Measurements from ENCODE around the gene AGRN. TPM values are rescaled to one million over a fixed set of nuclear protein-coding genes. Genes with fewer than 3 reads are reported as not detected.

Gene AGRN
- total RNA-seq, 5 donors from 2014 or later (not counting 1 experiment from before 2014, with no cell fraction given), result 6.0 to 16.3 (median 9.9) TPM

DNA sequence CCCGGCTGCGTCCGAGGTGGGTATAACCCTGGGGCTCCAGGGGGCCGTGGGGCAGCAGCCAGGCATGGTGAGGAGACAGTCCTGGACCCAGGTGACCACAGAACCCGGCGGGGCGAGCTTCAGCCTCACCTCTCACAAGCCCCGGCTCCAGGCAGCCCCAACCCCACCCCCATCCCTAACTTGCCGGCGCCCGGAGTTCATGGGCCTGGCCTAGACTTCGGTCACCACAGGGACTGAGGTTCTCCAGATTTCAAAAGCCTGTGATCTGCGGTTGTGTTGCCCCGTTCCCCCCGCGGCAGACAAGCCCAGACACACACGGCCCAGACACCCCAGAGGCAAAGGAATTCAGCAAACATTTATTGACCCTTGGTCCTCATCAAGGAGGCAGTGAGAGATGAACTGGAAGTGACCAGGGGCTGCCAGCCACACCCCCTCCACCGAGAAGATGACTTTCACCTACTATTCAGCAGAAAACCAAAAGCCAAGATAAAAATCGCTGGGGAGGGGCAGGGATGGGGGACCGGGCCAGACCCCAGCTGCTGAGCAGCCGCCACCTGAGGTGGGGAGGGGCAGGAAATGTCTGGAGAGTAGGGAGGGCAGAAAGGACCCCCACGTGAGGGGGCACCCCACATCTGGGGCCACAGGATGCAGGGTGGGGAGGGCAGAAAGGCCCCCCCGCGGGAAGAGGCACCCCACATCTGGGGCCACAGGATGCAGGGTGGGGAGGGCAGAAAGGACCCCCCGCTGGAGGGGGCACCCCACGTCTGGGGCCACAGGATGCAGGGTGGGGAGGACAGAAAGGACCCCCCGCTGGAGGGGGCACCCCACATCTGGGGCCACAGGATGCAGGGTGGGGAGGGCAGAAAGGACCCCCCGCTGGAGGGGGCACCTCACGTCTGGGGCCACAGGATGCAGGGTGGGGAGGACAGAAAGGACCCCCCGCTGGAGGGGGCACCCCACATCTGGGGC is 24.0 kb upstream of the AGRN start:
- CTCF ChIA-PET, result no interaction called here
- POLR2A ChIA-PET, result no interaction called here
- no peaks in the 10 kb centered on the region for H3K36me3 ChIP-seq (ENCODE audit: control insufficient read depth in 2 of 2, extremely low read depth in 1 of 2, insufficient read depth in 1 of 2, low read length in 1 of 2)
- DNase-seq (no peak), ATAC-seq (replicated peaks in 1 of 4) (no peak)
- H3K27me3 ChIP-seq (replicated peaks in 1 of 2; ENCODE audit: control insufficient read depth in 2 of 2, extremely low read depth in 1 of 2, insufficient read depth in 2 of 2, low read length in 1 of 2), result peaks cover 0 to 83% of the 10 kb centered on the region in 2 experiments
- H3K4me1 ChIP-seq (ENCODE audit: control insufficient read depth in 1 of 2, extremely low read depth in 1 of 2, insufficient read depth in 2 of 2, low read length in 2 of 2), result peaks cover 6 to 42% of the 10 kb centered on the region in 2 experiments
- H3K4me3 ChIP-seq (ENCODE audit: control insufficient read depth in 1 of 2, extremely low read depth in 1 of 2, low read length in 1 of 2), result no peak overlapping the region
- Mint-ChIP-seq H3K9me3 (peaks cover 0 to 7% (median 0%) of the 10 kb centered on the region in 3 donors), H3K27ac (peak overlapping the region in 1 of 2 donors; percentile 52), H3K4me3 (peak overlapping the region in 1 of 3 donors; percentile 40), H3K27me3 (peaks cover 0 to 41% of the 10 kb centered on the region in 2 donors), H3K4me1 (peaks cover 6 to 21% (median 12%) of the 10 kb centered on the region in 3 donors), H3K36me3 (no peaks in the 10 kb centered on the region)
- H3K27ac ChIP-seq (ENCODE audit: low read length), result no peak overlapping the region
- 17% methylated on average over 12 of the region's 30 CpGs for WGBS (ENCODE audit: insufficient coverage)
- no peaks in the 10 kb centered on the region for H3K9me3 ChIP-seq

DNA sequence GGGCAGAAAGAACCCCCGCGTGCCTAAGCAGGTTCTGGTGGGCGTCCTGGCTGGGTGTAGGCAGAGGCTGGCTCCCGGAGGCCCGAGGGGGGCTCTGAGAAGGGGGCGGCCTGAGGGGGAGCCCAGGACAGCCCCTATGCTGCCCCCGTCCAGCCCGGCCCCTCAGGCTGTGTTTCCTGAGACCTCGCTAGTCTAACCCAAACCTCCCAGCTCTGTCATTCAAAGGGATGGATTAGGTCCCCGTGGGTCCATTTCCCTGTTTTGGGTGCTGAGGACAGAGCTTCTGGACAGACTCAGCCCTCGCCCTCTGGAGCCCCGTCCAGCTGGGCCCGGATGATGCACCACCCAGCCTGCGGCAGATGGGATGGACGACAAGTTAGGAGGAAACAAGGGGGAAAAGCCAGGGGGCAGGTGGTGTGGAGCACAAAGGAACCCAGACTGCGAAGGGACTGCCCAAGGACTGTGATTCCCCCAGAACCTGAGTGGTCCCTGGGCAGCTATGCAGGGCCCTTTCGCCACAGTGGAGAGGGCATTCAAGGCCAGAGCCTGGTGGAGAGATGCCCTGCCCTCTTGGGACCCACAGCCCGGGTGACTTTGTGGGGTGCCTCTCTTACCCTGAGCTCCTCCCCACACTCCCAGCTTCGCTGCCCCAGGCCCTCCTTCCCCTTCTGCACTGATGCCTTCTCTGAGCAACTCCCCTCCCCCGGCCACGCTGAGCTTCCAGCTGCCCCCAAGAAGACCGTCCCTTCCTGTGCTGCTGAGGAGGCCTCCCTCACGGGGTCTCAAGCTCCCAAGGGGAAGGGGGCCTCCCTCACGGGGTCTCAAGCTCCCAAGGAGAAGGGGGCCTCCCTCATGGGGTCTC is 22.8 kb upstream of the AGRN start:
- Histone ChIP-seq H3K27ac (ENCODE audit: low read length) (no peak overlapping the region), H3K36me3 (ENCODE audit: control insufficient read depth in 2 of 2, extremely low read depth in 1 of 2, insufficient read depth in 1 of 2, low read length in 1 of 2) (no peaks in the 10 kb centered on the region), H3K4me1 (ENCODE audit: control insufficient read depth in 1 of 2, extremely low read depth in 1 of 2, insufficient read depth in 2 of 2, low read length in 2 of 2) (peaks cover 9 to 54% of the 10 kb centered on the region in 2 experiments), H3K27me3 (replicated peaks in 1 of 2; ENCODE audit: control insufficient read depth in 2 of 2, extremely low read depth in 1 of 2, insufficient read depth in 2 of 2, low read length in 1 of 2) (peaks cover 0 to 83% of the 10 kb centered on the region in 2 experiments), H3K4me3 (ENCODE audit: control insufficient read depth in 1 of 2, extremely low read depth in 1 of 2, low read length in 1 of 2) (no peak overlapping the region), H3K9me3 (no peaks in the 10 kb centered on the region)
- peak overlapping the region in 1 of 3 donors; percentile 30 for H3K4me3 Mint-ChIP-seq
- no peak overlapping the region for H3K27ac Mint-ChIP-seq
- ATAC-seq (replicated peaks in 1 of 4) (no peak), DNase-seq (peak in 1 of 35 experiments; percentile 4)
- H3K4me1 Mint-ChIP-seq, result peaks cover 7 to 16% (median 12%) of the 10 kb centered on the region in 3 donors
- WGBS (ENCODE audit: insufficient coverage), result 48% methylated on average over 16 of the region's 24 CpGs
- peaks cover 0 to 4% (median 0%) of the 10 kb centered on the region in 3 donors for H3K9me3 Mint-ChIP-seq
- no peaks in the 10 kb centered on the region for H3K36me3 Mint-ChIP-seq
- ChIA-PET POLR2A (no interaction called here), CTCF (interaction anchor here in 1 of 2 donors (0.6 kb wide), 1 partner anchor 66 kb away, joined by 6 read pairs; no protein-coding TSS in a partner anchor)
- H3K27me3 Mint-ChIP-seq, result peaks cover 0 to 32% of the 10 kb centered on the region in 2 donors

GRCh38 chr1:997713-997992 is 22.3 kb upstream of the AGRN start:
- no peak for DNase-seq
- Histone ChIP-seq H3K27ac (ENCODE audit: low read length) (no peak overlapping the region), H3K9me3 (no peaks in the 10 kb centered on the region), H3K27me3 (replicated peaks in 1 of 2; ENCODE audit: control insufficient read depth in 2 of 2, extremely low read depth in 1 of 2, insufficient read depth in 2 of 2, low read length in 1 of 2) (peaks cover 0 to 86% of the 10 kb centered on the region in 2 experiments), H3K36me3 (ENCODE audit: control insufficient read depth in 2 of 2, extremely low read depth in 1 of 2, insufficient read depth in 1 of 2, low read length in 1 of 2) (no peaks in the 10 kb centered on the region), H3K4me3 (ENCODE audit: control insufficient read depth in 1 of 2, extremely low read depth in 1 of 2, low read length in 1 of 2) (no peak overlapping the region), H3K4me1 (ENCODE audit: control insufficient read depth in 1 of 2, extremely low read depth in 1 of 2, insufficient read depth in 2 of 2, low read length in 2 of 2) (peaks cover 9 to 55% of the 10 kb centered on the region in 2 experiments)
- no peak for ATAC-seq (replicated peaks in 1 of 4)
- H3K27me3 Mint-ChIP-seq, result peaks cover 0 to 28% of the 10 kb centered on the region in 2 donors
- H3K4me1 Mint-ChIP-seq, result peaks cover 7 to 16% (median 13%) of the 10 kb centered on the region in 3 donors
- POLR2A ChIA-PET, result no interaction called here
- 78% methylated on average over 1 of the region's 3 CpGs for WGBS (ENCODE audit: insufficient coverage)
- no peak overlapping the region for H3K27ac Mint-ChIP-seq
- CTCF ChIA-PET, result interaction anchor here in 1 of 2 donors (0.6 kb wide), 1 partner anchor 65 kb away, joined by 6 read pairs; no protein-coding TSS in a partner anchor
- H3K4me3 Mint-ChIP-seq, result peak overlapping the region in 1 of 3 donors; percentile 30
- no peaks in the 10 kb centered on the region for H3K36me3 Mint-ChIP-seq
- peaks cover 0 to under 1% (median 0%) of the 10 kb centered on the region in 3 donors for H3K9me3 Mint-ChIP-seq

DNA sequence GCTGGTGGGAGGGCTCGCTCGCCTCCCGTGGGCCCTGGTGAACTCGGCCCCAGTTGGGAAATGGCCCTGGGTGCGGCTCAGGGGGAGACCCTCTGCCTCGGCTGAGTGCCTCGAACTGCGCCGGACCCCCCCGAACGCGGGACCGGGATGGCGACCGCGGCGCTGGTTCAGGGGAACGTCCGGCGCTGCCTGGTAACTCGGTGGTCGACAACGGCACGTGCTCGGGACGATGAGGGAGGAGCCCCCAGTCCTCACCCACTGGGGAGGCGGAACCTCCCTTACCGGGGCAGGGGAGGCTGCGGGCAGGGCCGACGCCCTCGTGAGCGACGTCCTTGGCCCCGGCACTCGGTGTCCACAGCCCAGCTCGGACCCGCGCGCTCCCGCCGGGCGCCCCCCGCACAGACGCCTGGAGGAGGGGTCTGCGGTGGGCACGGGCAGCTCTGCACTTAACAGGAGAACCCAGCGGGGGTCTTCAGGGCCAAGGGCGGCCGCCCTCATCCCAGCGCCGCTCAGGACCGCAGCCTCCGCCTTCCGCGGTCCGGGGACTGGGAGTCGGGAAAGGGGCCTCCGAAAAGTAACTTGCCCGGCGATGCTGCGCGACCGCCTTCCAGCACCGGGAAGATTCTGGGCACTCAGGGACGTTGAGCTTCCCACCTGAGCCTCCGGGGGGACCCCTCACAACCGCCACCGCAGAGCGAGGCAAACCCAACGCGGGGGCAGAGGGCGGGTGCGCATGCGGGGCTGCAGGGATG is 21.8 kb upstream of the AGRN start:
- ATAC-seq (replicated peaks in 1 of 4), result no peak
- Mint-ChIP-seq H3K4me3 (peak overlapping the region in 2 of 3 donors; percentile 21 to 46), H3K27me3 (peaks cover 0 to 31% of the 10 kb centered on the region in 2 donors), H3K27ac (no peak overlapping the region), H3K4me1 (peaks cover 7 to 16% (median 13%) of the 10 kb centered on the region in 3 donors), H3K9me3 (no peaks in the 10 kb centered on the region), H3K36me3 (no peaks in the 10 kb centered on the region)
- Histone ChIP-seq H3K36me3 (ENCODE audit: control insufficient read depth in 2 of 2, extremely low read depth in 1 of 2, insufficient read depth in 1 of 2, low read length in 1 of 2) (no peaks in the 10 kb centered on the region), H3K27ac (ENCODE audit: low read length) (no peak overlapping the region), H3K9me3 (no peaks in the 10 kb centered on the region), H3K4me1 (ENCODE audit: control insufficient read depth in 1 of 2, extremely low read depth in 1 of 2, insufficient read depth in 2 of 2, low read length in 2 of 2) (peaks cover 9 to 55% of the 10 kb centered on the region in 2 experiments), H3K4me3 (ENCODE audit: control insufficient read depth in 1 of 2, extremely low read depth in 1 of 2, low read length in 1 of 2) (peak overlapping the region in 1 of 2 donors; percentile 5), H3K27me3 (replicated peaks in 1 of 2; ENCODE audit: control insufficient read depth in 2 of 2, extremely low read depth in 1 of 2, insufficient read depth in 2 of 2, low read length in 1 of 2) (peaks cover 1 to 86% of the 10 kb centered on the region in 2 experiments)
- ChIA-PET POLR2A (no interaction called here), CTCF (no interaction called here)
- WGBS (ENCODE audit: insufficient coverage), result 32% methylated on average over 67 of the region's 75 CpGs
- peak in 1 of 35 experiments; percentile 11 for DNase-seq

DNA sequence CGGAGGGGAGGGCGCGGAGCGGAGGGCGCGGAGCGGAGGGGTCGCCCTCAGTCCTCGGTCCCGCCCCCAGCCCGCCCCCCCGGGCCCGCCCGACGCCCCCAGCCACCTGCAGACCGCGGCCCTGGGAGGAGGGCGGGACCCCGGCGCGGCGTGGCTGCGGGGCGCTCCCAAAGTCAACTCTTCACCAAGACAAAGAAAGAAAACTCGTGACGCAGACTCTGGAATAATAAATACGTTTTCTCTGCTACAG is 21.2 kb upstream of the AGRN start:
- H3K9me3 Mint-ChIP-seq, result no peaks in the 10 kb centered on the region
- 0% methylated on average over 13 of the region's 27 CpGs for WGBS (ENCODE audit: insufficient coverage)
- Histone ChIP-seq H3K4me3 (ENCODE audit: control insufficient read depth in 1 of 2, extremely low read depth in 1 of 2, low read length in 1 of 2) (peak overlapping the region in 1 of 2 donors; percentile 44), H3K27me3 (replicated peaks in 1 of 2; ENCODE audit: control insufficient read depth in 2 of 2, extremely low read depth in 1 of 2, insufficient read depth in 2 of 2, low read length in 1 of 2) (peaks cover 2 to 86% of the 10 kb centered on the region in 2 experiments), H3K4me1 (ENCODE audit: control insufficient read depth in 1 of 2, extremely low read depth in 1 of 2, insufficient read depth in 2 of 2, low read length in 2 of 2) (peaks cover 9 to 55% of the 10 kb centered on the region in 2 experiments), H3K27ac (ENCODE audit: low read length) (no peak overlapping the region), H3K9me3 (no peaks in the 10 kb centered on the region), H3K36me3 (ENCODE audit: control insufficient read depth in 2 of 2, extremely low read depth in 1 of 2, insufficient read depth in 1 of 2, low read length in 1 of 2) (no peaks in the 10 kb centered on the region)
- H3K27me3 Mint-ChIP-seq, result peaks cover 0 to 35% of the 10 kb centered on the region in 2 donors
- H3K36me3 Mint-ChIP-seq, result no peaks in the 10 kb centered on the region
- peak overlapping the region in 1 of 3 donors; percentile 46 for H3K4me3 Mint-ChIP-seq
- ChIA-PET CTCF (no interaction called here), POLR2A (no interaction called here)
- H3K4me1 Mint-ChIP-seq, result peaks cover 7 to 16% (median 13%) of the 10 kb centered on the region in 3 donors
- DNase-seq (peak in 2 of 35 experiments; percentile 43 to 49), ATAC-seq (replicated peaks in 1 of 4) (no peak)
- H3K27ac Mint-ChIP-seq, result no peak overlapping the region
